OCI-LY1 (cell line): ENCODE measurements around the gene ERBB4.

Source experiments
- CTCF ChIP-seq: fragments of 200-600 bp; sonication (generic), shearing (Covaris generic); IDR thresholded peaks from 2 replicates; pipeline ENCODE4 v1.5.1; 2017; ENCODE audit warnings: mild to moderate bottlenecking, antibody characterized with exemption, low read length, moderate library complexity, mixed read lengths
- EZH2 ChIP-seq: fragments of 200-600 bp; sonication (generic), shearing (Covaris generic); IDR thresholded peaks from 2 replicates; pipeline ENCODE4 v1.8.0; 2017; ENCODE audit warnings: borderline replicate concordance, mixed run types, mild to moderate bottlenecking, antibody characterized with exemption, low read length, moderate library complexity, mixed read lengths

- TF ChIP-seq CTCF = no peak
- no peak for TF ChIP-seq EZH2
These were observed 715.8 kb downstream of the ERBB4 start for GRCh38 chr2:211822686-211823335.
